IMR-90 (cell line): ENCODE results near the gene RABGAP1.

ENCODE experiments used
- CEBPB ChIP-seq: IDR thresholded peaks from 2 replicates; pipeline ENCODE4 v1.6.1; 2012; ENCODE audit warnings: low read depth, low read length, improper control_type of control experiment
- CHD1 ChIP-seq: IDR thresholded peaks from 2 replicates; pipeline ENCODE4 v1.6.1; 2012; ENCODE audit warnings: low read depth, low read length, improper control_type of control experiment
- CTCF ChIP-seq: conservative IDR thresholded peaks from 2 replicates; pipeline ENCODE4 v1.5.1; 2012; ENCODE audit warnings: mild to moderate bottlenecking, low read depth, low read length, improper control_type of control experiment
- FOS ChIP-seq: fragments of 150-350 bp; IDR thresholded peaks from 2 replicates; pipeline ENCODE4 v1.6.1; 2016; ENCODE audit warnings: low read depth, low read length
- MAFK ChIP-seq: IDR thresholded peaks from 2 replicates; pipeline ENCODE4 v1.6.1; 2012; ENCODE audit warnings: low read depth, low read length, improper control_type of control experiment
- MXI1 ChIP-seq: IDR thresholded peaks from 2 replicates; pipeline ENCODE4 v1.6.1; 2012; ENCODE audit warnings: low read depth, mild to moderate bottlenecking, low read length, moderate library complexity, borderline replicate concordance
- POLR2A ChIP-seq: IDR thresholded peaks from 2 replicates; pipeline ENCODE4 v1.6.1; 2012; ENCODE audit warnings: mild to moderate bottlenecking, low read depth, low read length
- RAD21 ChIP-seq: IDR thresholded peaks from 2 replicates; pipeline ENCODE4 v1.6.1; 2012; ENCODE audit warnings: low read length, improper control_type of control experiment
- RCOR1 ChIP-seq: IDR thresholded peaks from 2 replicates; pipeline ENCODE4 v1.6.1; 2012; ENCODE audit warnings: mild to moderate bottlenecking, low read length, improper control_type of control experiment; ENCODE audit not compliant: insufficient replicate concordance
- RFX5 ChIP-seq: IDR thresholded peaks from 2 replicates; pipeline ENCODE4 v1.8.0; 2012; ENCODE audit warnings: low read depth, mild to moderate bottlenecking, low read length, moderate library complexity
- USF2 ChIP-seq: fragments of 150-350 bp; IDR thresholded peaks from 2 replicates; pipeline ENCODE4 v1.6.1; 2017; ENCODE audit warnings: mild to moderate bottlenecking, antibody characterized with exemption, low read length, low read depth

GRCh38 chr9:123127512-123128075 is 186.8 kb downstream of the RABGAP1 start:
- no peak for TF ChIP-seq CTCF
- TF ChIP-seq POLR2A = no peak
- TF ChIP-seq RCOR1 = no peak
- no peak for TF ChIP-seq CHD1
- no peak for TF ChIP-seq MXI1
- TF ChIP-seq USF2 = no peak
- no peak for TF ChIP-seq RAD21
- no peak for TF ChIP-seq CEBPB
- no peak for TF ChIP-seq MAFK
- no peak for TF ChIP-seq FOS
- no peak for TF ChIP-seq RFX5
